WERI-Rb-1 (cell line): ENCODE measurements around the gene IGFBP5.

Experiments
- DNase-seq: peaks from one replicate; pipeline ENCODE4 v3.0.0-alpha.2; 2020
- H3K27ac ChIP-seq: fragments of 250-450 bp; sonication (Bioruptor Pico); 2 replicates; pipeline ENCODE4 v1.5.1; 2020; ENCODE audit warnings: mild to moderate bottlenecking, moderate library complexity
- H3K27me3 ChIP-seq: fragments of 250-450 bp; sonication (Bioruptor Pico); 2 replicates; pipeline ENCODE4 v1.5.1; 2021; ENCODE audit warnings: mild to moderate bottlenecking, low read depth, moderate library complexity; ENCODE audit not compliant: insufficient read depth, severe bottlenecking
- H3K36me3 ChIP-seq: fragments of 250-450 bp; sonication (Bioruptor Pico); 2 replicates; pipeline ENCODE4 v1.5.1; 2020; ENCODE audit warnings: mild to moderate bottlenecking, moderate library complexity
- H3K4me3 ChIP-seq: 2 replicates; pipeline ENCODE4 v1.5.1; 2011; ENCODE audit warnings: low read depth, mild to moderate bottlenecking, control low read depth, low read length
- H3K9me3 ChIP-seq: fragments of 250-450 bp; sonication (Bioruptor Pico); 2 replicates; pipeline ENCODE4 v1.5.1; 2021; ENCODE audit warnings: mild to moderate bottlenecking, moderate library complexity; ENCODE audit not compliant: severe bottlenecking
- TF ChIP-seq, protein P1 (sequence below): IDR thresholded peaks from 2 replicates; pipeline ENCODE4 v1.5.1; 2011; ENCODE audit warnings: low read depth, mild to moderate bottlenecking, control low read depth, inconsistent platforms, low read length

Gene IGFBP5

GRCh38 chr2:216700781-216701180, 5.4 kb upstream of the IGFBP5 start:
- H3K27ac ChIP-seq = no peak overlapping the region
- no peak for DNase-seq
- H3K36me3 ChIP-seq = no peaks in the 10 kb centered on the region
- H3K4me3 ChIP-seq = no peak overlapping the region
- TF ChIP-seq, protein P1, sequence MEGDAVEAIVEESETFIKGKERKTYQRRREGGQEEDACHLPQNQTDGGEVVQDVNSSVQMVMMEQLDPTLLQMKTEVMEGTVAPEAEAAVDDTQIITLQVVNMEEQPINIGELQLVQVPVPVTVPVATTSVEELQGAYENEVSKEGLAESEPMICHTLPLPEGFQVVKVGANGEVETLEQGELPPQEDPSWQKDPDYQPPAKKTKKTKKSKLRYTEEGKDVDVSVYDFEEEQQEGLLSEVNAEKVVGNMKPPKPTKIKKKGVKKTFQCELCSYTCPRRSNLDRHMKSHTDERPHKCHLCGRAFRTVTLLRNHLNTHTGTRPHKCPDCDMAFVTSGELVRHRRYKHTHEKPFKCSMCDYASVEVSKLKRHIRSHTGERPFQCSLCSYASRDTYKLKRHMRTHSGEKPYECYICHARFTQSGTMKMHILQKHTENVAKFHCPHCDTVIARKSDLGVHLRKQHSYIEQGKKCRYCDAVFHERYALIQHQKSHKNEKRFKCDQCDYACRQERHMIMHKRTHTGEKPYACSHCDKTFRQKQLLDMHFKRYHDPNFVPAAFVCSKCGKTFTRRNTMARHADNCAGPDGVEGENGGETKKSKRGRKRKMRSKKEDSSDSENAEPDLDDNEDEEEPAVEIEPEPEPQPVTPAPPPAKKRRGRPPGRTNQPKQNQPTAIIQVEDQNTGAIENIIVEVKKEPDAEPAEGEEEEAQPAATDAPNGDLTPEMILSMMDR = no peak
- H3K9me3 ChIP-seq = no peaks in the 10 kb centered on the region
- H3K27me3 ChIP-seq = no peaks in the 10 kb centered on the region

DNA sequence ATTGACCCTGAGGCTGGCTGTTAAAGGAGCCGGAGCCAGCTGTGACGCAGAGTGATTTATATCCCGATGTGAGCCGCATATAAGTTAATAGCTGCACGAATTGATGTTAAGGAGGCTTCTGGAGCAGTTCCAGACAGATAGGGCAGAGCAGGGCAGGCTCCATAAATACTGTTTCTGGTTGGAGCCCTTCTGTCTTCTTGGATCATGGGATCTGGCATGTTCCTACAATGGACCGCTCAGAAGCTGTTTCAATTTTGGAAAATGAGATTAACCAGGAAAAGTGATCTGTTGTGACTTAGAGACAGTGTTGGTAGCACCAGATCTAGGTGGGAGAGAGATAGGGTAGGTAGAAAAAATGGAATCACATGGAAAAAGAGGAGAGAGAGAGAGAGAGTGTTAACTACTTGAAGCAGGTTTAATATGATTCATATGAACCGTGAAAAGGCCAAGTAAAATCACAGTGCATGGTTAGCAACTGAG, 4.8 kb upstream of the IGFBP5 start:
- DNase-seq = no peak
- Histone ChIP-seq H3K4me3 (no peak overlapping the region), H3K27ac (no peak overlapping the region), H3K27me3 (no peaks in the 10 kb centered on the region), H3K36me3 (no peaks in the 10 kb centered on the region), H3K9me3 (no peaks in the 10 kb centered on the region)
- TF ChIP-seq, protein P1 = no peak

DNA sequence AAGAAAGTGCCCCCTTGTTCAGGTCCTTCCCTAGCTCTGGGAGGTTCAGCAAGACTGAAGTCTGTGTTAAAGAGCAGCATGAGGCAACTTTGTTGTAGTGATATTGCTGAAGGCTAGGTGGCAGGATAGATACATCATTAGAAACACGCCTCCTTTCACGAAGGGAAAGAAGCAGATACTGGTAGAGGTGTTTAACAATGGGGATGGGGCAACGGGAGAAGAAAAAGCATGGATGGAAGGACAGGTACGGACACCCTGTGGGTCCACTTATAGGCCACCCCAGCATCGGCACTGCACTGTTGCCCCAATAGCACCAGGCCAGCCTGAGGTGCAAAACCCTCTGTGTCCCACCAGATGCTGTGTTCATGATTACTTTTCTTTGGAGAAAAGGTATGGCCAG, 3.5 kb upstream of the IGFBP5 start:
- H3K4me3 ChIP-seq = no peak overlapping the region
- TF ChIP-seq, protein P1 = peak; percentile 67
- no peaks in the 10 kb centered on the region for H3K27me3 ChIP-seq
- no peak overlapping the region for H3K27ac ChIP-seq
- no peaks in the 10 kb centered on the region for H3K36me3 ChIP-seq
- no peaks in the 10 kb centered on the region for H3K9me3 ChIP-seq
- DNase-seq = peak; percentile 31

DNA sequence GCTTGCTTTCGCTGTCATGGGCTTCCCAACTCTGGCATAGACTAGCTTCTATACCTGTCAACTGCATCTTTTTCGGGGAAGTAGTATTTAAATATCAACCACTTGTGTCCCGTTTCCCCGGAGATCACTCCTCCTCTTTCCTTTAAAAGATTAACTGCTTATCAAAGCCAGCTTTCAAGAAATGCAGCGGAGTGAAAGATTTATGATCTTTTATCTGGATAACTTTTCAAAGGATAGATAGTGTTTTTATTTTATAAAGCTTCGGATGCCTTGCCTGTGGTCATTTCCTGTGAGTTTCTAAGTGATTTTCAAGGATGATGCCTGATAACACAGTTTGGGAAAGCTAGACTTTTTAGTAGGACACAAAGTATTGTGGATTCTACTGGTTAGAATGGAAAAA, 2.9 kb upstream of the IGFBP5 start:
- DNase-seq = no peak
- H3K27ac ChIP-seq = no peak overlapping the region
- no peak overlapping the region for H3K4me3 ChIP-seq
- H3K36me3 ChIP-seq = no peaks in the 10 kb centered on the region
- H3K9me3 ChIP-seq = no peaks in the 10 kb centered on the region
- H3K27me3 ChIP-seq = no peaks in the 10 kb centered on the region
- TF ChIP-seq, protein P1 = no peak

DNA sequence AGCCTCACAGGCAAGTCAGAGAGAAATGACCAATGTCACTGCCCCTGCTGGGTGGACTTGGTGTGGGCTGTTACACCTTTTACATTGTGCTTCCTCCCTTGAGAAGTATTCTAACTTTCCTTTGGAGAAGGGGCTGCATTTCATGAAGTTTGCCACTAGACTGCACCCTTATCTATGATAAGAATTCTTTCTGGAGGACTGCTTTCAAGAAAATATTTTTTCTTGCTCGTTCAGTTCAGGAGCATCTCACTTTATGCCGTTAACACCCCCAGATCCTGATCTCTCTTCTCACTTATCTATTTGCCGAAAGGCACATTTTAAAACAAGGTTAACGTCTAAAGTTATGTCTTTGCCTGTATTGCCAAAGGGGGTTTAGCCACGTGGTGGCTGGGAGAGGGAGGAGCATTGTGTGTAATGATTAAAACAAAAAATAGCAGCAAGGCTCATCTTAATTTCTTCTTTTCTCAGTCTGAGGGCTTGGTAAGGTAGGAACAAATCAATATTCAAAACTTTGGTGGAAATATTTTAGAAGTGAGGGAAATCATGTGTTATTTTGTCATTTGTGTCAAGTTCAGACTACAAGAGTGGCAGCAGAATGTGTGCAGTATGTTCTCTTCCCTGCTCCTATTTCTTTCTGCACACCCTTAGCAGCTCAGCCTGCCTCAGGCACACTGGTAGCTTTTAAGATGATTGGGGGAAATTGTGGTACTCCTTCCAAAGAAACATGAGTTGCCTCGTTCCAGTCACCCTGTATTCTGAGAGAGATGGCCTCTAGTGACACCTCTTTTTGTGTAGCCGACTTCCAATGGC, 1.6 kb upstream of the IGFBP5 start:
- peak; percentile 43 for DNase-seq
- Histone ChIP-seq H3K4me3 (no peak overlapping the region), H3K27me3 (no peaks in the 10 kb centered on the region), H3K36me3 (no peaks in the 10 kb centered on the region), H3K27ac (no peak overlapping the region), H3K9me3 (no peaks in the 10 kb centered on the region)
- TF ChIP-seq, protein P1 = peak; percentile 59
